Myocyte (in vitro differentiated cells): Measurements from ENCODE around the gene ARHGEF16. TPM values are rescaled to one million over a fixed set of nuclear protein-coding genes. Genes with fewer than 3 reads are reported as not detected.

Source experiments
- DNase-seq: peaks from one replicate; pipeline ENCODE4 v3.0.0-alpha.2; 2012; ENCODE audit warnings: low read depth
- total RNA-seq: library from RNA; depleted of rRNA; stranded (reverse); fragments of >200 nt; gene quantifications from 2 replicates; pipeline ENCODE4 v1.2.3, GENCODE V29; 2014

Gene ARHGEF16
- total RNA-seq, 1 donor from 2014 or later = not detected

GRCh38 chr1:3516911-3517675 is 62.6 kb downstream of the ARHGEF16 start:
- DNase-seq = no peak

GRCh38 chr1:3518256-3518655 is 63.8 kb downstream of the ARHGEF16 start:
- no peak for DNase-seq

- DNase-seq = peak; percentile 54
Observed at GRCh38 chr1:3518756-3519155, 64.3 kb downstream of the ARHGEF16 start.

GRCh38 chr1:3519301-3519885 is 64.9 kb downstream of the ARHGEF16 start:
- DNase-seq = no peak

- DNase-seq = no peak
Observed at GRCh38 chr1:3520419-3521378, 66.2 kb downstream of the ARHGEF16 start.

- no peak for DNase-seq
Observed at GRCh38 chr1:3521426-3521825, 67.0 kb downstream of the ARHGEF16 start.

GRCh38 chr1:3522112-3522511 is 67.6 kb downstream of the ARHGEF16 start:
- no peak for DNase-seq

GRCh38 chr1:3522564-3523265 is 68.2 kb downstream of the ARHGEF16 start:
- DNase-seq = no peak

GRCh38 chr1:3523980-3524379 is 69.5 kb downstream of the ARHGEF16 start:
- DNase-seq = no peak

GRCh38 chr1:3524556-3525203 is 70.2 kb downstream of the ARHGEF16 start:
- DNase-seq = no peak

- no peak for DNase-seq
Observed at GRCh38 chr1:3525551-3526482, 71.4 kb downstream of the ARHGEF16 start.

GRCh38 chr1:3527774-3528173 is 73.3 kb downstream of the ARHGEF16 start:
- no peak for DNase-seq

- peak; percentile 86 for DNase-seq
Observed at GRCh38 chr1:3529099-3529729, 74.7 kb downstream of the ARHGEF16 start.

GRCh38 chr1:3530086-3530925 is 75.8 kb downstream of the ARHGEF16 start:
- no peak for DNase-seq
